Astrocyte (in vitro differentiated cells and primary cell): ENCODE results near the gene INSYN2B. TPM values are rescaled to one million over a fixed set of nuclear protein-coding genes. Genes with fewer than 3 reads are reported as not detected.

Source experiments
- DNase-seq: peaks from one replicate; pipeline ENCODE4 v3.0.0-alpha.2; 2010; ENCODE audit warnings: low read depth
- FAIRE-seq: peaks from 2 replicates; lab custom pipeline; 2011; peaks lifted over from hg19 to GRCh38; lab: Jason Lieb, UNC
- H2AFZ ChIP-seq: 2 replicates; pipeline ENCODE4 v1.6.0; 2012; ENCODE audit warnings: low read depth, low read length, inconsistent platforms
- H3K27ac ChIP-seq: 2 replicates; pipeline ENCODE4 v1.5.1; 2011; ENCODE audit warnings: low read depth, low read length, inconsistent platforms
- H3K27me3 ChIP-seq: 2 replicates; pipeline ENCODE4 v1.6.0; 2011; ENCODE audit warnings: low read length, inconsistent platforms; ENCODE audit not compliant: insufficient read depth
- H3K36me3 ChIP-seq: 2 replicates; pipeline ENCODE4 v1.5.1; 2011; ENCODE audit warnings: low read length, inconsistent platforms; ENCODE audit not compliant: insufficient read depth
- H3K4me1 ChIP-seq: 2 replicates; pipeline ENCODE4 v1.5.1; 2011; ENCODE audit warnings: low read length, inconsistent platforms; ENCODE audit not compliant: insufficient read depth
- H3K4me2 ChIP-seq: 2 replicates; pipeline ENCODE4 v1.6.0; 2012; ENCODE audit warnings: low read length, inconsistent platforms
- H3K4me3 ChIP-seq: 2 replicates; pipeline ENCODE4 v1.5.1; 2011; ENCODE audit warnings: low read depth, mild to moderate bottlenecking, low read length, inconsistent platforms; ENCODE audit not compliant: insufficient read depth
- H3K79me2 ChIP-seq: 2 replicates; pipeline ENCODE4 v1.6.0; 2012; ENCODE audit warnings: mild to moderate bottlenecking, low read length, inconsistent platforms; ENCODE audit not compliant: insufficient read depth
- H3K9ac ChIP-seq: 2 replicates; pipeline ENCODE4 v1.6.0; 2012; ENCODE audit warnings: mild to moderate bottlenecking, low read length, inconsistent platforms
- H3K9me3 ChIP-seq: 2 replicates; pipeline ENCODE4 v1.5.1; 2012; ENCODE audit warnings: low read depth, mild to moderate bottlenecking, low read length, inconsistent platforms; ENCODE audit not compliant: insufficient read depth
- H4K20me1 ChIP-seq: 2 replicates; pipeline ENCODE4 v1.6.0; 2012; ENCODE audit warnings: low read length, inconsistent platforms; ENCODE audit not compliant: insufficient read depth
- H3K27ac Mint-ChIP-seq: one replicate; pipeline ENCODE4 v1.8.0; 2021; ENCODE audit warnings: mild to moderate bottlenecking, mixed read lengths; ENCODE audit not compliant: unreplicated experiment
- H3K27me3 Mint-ChIP-seq: one replicate; pipeline ENCODE4 v1.8.0; 2021; ENCODE audit warnings: low read depth, mixed read lengths; ENCODE audit not compliant: unreplicated experiment
- H3K36me3 Mint-ChIP-seq: one replicate; pipeline ENCODE4 v1.8.0; 2021; ENCODE audit warnings: low read depth, mixed read lengths; ENCODE audit not compliant: unreplicated experiment
- H3K4me1 Mint-ChIP-seq: one replicate; pipeline ENCODE4 v1.8.0; 2021; ENCODE audit warnings: low read depth, mixed read lengths; ENCODE audit not compliant: unreplicated experiment
- H3K4me3 Mint-ChIP-seq: one replicate; pipeline ENCODE4 v1.8.0; 2021; ENCODE audit warnings: mild to moderate bottlenecking, moderate library complexity, mixed read lengths; ENCODE audit not compliant: unreplicated experiment
- H3K9me3 Mint-ChIP-seq: one replicate; pipeline ENCODE4 v1.8.0; 2021; ENCODE audit warnings: mild to moderate bottlenecking, mixed read lengths; ENCODE audit not compliant: unreplicated experiment
- EZH2 ChIP-seq: IDR thresholded peaks from 2 replicates; pipeline ENCODE4 v1.6.1; 2012; ENCODE audit warnings: mild to moderate bottlenecking, low read length, inconsistent platforms; ENCODE audit not compliant: insufficient read depth
- total RNA-seq: library from RNA; stranded (reverse); gene quantifications from 2 replicates; pipeline ENCODE4 v1.2.1, GENCODE V29; 2021
- TF ChIP-seq, protein P1 (sequence below): IDR thresholded peaks from 2 replicates; pipeline ENCODE4 v1.5.1; 2011; ENCODE audit warnings: low read depth, mild to moderate bottlenecking, inconsistent platforms, low read length, moderate library complexity; ENCODE audit not compliant: insufficient read depth

The INSYN2B gene
- total RNA-seq, 1 donor from 2014 or later, result 0.36 TPM

DNA sequence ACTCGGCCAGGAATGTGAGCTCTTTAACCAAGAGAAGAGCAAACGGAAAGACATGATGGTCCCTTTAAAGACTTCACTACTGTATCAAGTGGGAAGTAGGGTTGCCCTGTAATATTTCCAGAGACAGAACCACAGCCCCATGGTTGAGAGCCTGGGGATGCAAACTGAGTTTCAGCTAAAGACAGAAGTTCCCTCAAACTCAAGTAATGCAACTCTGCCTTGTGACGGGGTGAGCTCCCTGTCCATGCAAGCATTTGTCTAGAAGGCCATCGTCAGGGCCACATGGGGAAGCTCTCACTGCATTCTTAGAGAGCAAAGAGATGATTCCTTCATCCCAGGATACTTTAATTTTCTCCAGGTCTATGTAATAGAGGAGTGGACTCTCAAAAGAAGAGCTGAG is 82.8 kb downstream of the INSYN2B start:
- FAIRE-seq, result no peak
- H3K27me3 Mint-ChIP-seq, result peaks cover 23% of the 10 kb centered on the region

DNA sequence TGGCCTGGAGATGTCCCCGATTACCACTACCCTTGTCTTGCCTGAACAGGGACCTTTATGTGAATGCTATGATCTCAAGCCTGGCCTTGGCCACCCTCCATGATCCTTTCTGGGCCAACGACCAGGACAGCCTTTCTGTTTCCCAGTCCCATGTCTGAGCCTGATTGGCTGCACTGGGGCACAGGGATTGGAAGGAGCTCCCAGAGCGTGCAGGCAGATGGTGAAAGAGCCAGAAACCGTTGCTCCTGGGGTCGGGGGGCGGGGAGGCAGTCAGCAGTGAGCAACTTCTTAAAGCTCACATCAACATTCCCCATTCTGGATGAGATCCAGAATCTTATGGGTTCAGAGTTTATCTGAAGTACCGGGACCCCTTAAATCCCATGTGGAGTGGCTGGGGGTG is 84.4 kb downstream of the INSYN2B start:
- Histone ChIP-seq H3K4me3 (no peak overlapping the region), H3K27ac (no peak overlapping the region), H3K4me1 (peaks cover 17% of the 10 kb centered on the region), H3K9me3 (no peaks in the 10 kb centered on the region), H4K20me1 (no peaks in the 10 kb centered on the region), H2AFZ (no peak overlapping the region), H3K4me2 (no peak overlapping the region), H3K9ac (no peak overlapping the region), H3K79me2 (peaks cover 27% of the 10 kb centered on the region), H3K27me3 (no peaks in the 10 kb centered on the region), H3K36me3 (no peaks in the 10 kb centered on the region)
- H3K4me1 Mint-ChIP-seq, result no peaks in the 10 kb centered on the region
- FAIRE-seq (no peak), DNase-seq (no peak)
- H3K36me3 Mint-ChIP-seq, result no peaks in the 10 kb centered on the region
- no peak overlapping the region for H3K4me3 Mint-ChIP-seq
- no peak for TF ChIP-seq EZH2
- TF ChIP-seq, protein P1, sequence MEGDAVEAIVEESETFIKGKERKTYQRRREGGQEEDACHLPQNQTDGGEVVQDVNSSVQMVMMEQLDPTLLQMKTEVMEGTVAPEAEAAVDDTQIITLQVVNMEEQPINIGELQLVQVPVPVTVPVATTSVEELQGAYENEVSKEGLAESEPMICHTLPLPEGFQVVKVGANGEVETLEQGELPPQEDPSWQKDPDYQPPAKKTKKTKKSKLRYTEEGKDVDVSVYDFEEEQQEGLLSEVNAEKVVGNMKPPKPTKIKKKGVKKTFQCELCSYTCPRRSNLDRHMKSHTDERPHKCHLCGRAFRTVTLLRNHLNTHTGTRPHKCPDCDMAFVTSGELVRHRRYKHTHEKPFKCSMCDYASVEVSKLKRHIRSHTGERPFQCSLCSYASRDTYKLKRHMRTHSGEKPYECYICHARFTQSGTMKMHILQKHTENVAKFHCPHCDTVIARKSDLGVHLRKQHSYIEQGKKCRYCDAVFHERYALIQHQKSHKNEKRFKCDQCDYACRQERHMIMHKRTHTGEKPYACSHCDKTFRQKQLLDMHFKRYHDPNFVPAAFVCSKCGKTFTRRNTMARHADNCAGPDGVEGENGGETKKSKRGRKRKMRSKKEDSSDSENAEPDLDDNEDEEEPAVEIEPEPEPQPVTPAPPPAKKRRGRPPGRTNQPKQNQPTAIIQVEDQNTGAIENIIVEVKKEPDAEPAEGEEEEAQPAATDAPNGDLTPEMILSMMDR, result no peak
- H3K27me3 Mint-ChIP-seq, result peaks cover 23% of the 10 kb centered on the region
- peaks cover 2% of the 10 kb centered on the region for H3K9me3 Mint-ChIP-seq
- no peak overlapping the region for H3K27ac Mint-ChIP-seq

More for the DNA sequence above, 82.8 kb downstream of the INSYN2B start:
- H3K36me3 ChIP-seq, result peaks cover 3% of the 10 kb centered on the region
- no peak overlapping the region for H3K4me2 ChIP-seq
- TF ChIP-seq, protein P1, result no peak
- no peak for TF ChIP-seq EZH2
- no peak overlapping the region for H3K27ac ChIP-seq
- H3K9ac ChIP-seq, result no peak overlapping the region
- H3K4me1 ChIP-seq, result peaks cover 17% of the 10 kb centered on the region
- DNase-seq, result no peak
- Mint-ChIP-seq H3K4me1 (no peaks in the 10 kb centered on the region), H3K4me3 (no peak overlapping the region), H3K27ac (no peak overlapping the region), H3K36me3 (no peaks in the 10 kb centered on the region), H3K9me3 (peaks cover 7% of the 10 kb centered on the region)
- H3K27me3 ChIP-seq, result no peaks in the 10 kb centered on the region
- no peak overlapping the region for H2AFZ ChIP-seq
- H3K9me3 ChIP-seq, result no peaks in the 10 kb centered on the region
- no peaks in the 10 kb centered on the region for H4K20me1 ChIP-seq
- H3K79me2 ChIP-seq, result peaks cover 21% of the 10 kb centered on the region
- no peak overlapping the region for H3K4me3 ChIP-seq

DNA sequence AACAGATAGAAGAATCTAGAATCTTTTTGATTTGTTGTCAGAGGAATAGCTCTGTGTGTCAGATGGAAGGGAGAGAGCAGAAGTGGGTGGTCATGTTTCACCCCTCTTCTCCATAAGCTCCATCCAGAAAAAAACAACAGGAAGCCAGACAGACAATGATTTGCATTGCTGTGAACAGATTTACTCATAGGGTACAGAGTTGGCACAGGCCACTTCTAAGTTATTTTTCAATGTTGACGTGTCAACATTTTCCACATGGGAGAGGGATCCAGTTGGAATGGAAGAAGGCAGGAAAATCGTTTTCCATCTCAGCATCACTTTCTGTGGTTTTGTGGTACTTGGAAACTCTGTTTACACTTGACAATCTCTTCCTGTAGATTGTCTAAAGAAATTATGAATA is 86.7 kb downstream of the INSYN2B start:
- Mint-ChIP-seq H3K27ac (no peak overlapping the region), H3K9me3 (peaks cover 2% of the 10 kb centered on the region), H3K27me3 (peaks cover 20% of the 10 kb centered on the region), H3K4me3 (no peak overlapping the region), H3K4me1 (no peaks in the 10 kb centered on the region), H3K36me3 (no peaks in the 10 kb centered on the region)
- FAIRE-seq (peak; percentile 29), DNase-seq (peak; percentile 85)
- TF ChIP-seq, protein P1, result no peak
- no peak for TF ChIP-seq EZH2
- Histone ChIP-seq H3K36me3 (no peaks in the 10 kb centered on the region), H3K27me3 (no peaks in the 10 kb centered on the region), H4K20me1 (no peaks in the 10 kb centered on the region), H3K79me2 (peaks cover 29% of the 10 kb centered on the region), H3K4me1 (peaks cover 17% of the 10 kb centered on the region), H3K9ac (no peak overlapping the region), H3K4me3 (no peak overlapping the region), H3K27ac (peak overlapping the region; percentile 34), H2AFZ (no peak overlapping the region), H3K9me3 (no peaks in the 10 kb centered on the region), H3K4me2 (peak overlapping the region; percentile 13)
